ENCODE measurements around the gene TSHZ1. TPM values are rescaled to one million over a fixed set of nuclear protein-coding genes. Genes with fewer than 3 reads are reported as not detected.

TSHZ1 gene
- total RNA-seq, 1 donor from 2014 or later, result 17.0 TPM

DNA sequence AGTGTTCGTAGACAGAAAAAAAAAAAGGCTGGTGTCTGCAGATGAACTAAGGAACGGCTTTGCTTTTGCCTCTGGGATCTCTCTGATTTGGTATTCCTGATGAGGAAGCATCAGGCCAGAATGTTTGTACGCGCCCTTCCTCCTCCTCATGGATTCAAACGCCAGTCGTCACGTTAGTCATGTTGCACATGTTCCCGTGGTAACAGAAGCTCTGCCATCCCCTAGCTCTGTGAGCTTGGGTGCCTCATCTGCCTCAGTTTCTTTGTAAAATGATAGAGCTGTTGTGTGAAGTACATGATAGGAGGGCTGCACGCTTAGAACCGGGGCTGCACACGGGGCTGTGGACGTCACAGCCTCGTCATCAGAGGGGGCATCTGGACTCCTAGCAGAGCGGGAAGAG lies 47.0 kb downstream of the TSHZ1 start:
- DNase-seq (no peak), ATAC-seq (no peak)
- intact Hi-C loops (cut with DNase I), result no loop called here
- Histone ChIP-seq H3K9me3 (no peaks in the 10 kb centered on the region), H3K27ac (no peak overlapping the region), H3K4me1 (peaks cover 26% of the 10 kb centered on the region), H3K36me3 (no peaks in the 10 kb centered on the region), H3K27me3 (ENCODE audit: low read depth) (no peaks in the 10 kb centered on the region), H3K4me3 (no peak overlapping the region)
- TF ChIP-seq, protein P1, sequence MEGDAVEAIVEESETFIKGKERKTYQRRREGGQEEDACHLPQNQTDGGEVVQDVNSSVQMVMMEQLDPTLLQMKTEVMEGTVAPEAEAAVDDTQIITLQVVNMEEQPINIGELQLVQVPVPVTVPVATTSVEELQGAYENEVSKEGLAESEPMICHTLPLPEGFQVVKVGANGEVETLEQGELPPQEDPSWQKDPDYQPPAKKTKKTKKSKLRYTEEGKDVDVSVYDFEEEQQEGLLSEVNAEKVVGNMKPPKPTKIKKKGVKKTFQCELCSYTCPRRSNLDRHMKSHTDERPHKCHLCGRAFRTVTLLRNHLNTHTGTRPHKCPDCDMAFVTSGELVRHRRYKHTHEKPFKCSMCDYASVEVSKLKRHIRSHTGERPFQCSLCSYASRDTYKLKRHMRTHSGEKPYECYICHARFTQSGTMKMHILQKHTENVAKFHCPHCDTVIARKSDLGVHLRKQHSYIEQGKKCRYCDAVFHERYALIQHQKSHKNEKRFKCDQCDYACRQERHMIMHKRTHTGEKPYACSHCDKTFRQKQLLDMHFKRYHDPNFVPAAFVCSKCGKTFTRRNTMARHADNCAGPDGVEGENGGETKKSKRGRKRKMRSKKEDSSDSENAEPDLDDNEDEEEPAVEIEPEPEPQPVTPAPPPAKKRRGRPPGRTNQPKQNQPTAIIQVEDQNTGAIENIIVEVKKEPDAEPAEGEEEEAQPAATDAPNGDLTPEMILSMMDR (IDR thresholded peaks at IDR 0.05), result no peak

DNA sequence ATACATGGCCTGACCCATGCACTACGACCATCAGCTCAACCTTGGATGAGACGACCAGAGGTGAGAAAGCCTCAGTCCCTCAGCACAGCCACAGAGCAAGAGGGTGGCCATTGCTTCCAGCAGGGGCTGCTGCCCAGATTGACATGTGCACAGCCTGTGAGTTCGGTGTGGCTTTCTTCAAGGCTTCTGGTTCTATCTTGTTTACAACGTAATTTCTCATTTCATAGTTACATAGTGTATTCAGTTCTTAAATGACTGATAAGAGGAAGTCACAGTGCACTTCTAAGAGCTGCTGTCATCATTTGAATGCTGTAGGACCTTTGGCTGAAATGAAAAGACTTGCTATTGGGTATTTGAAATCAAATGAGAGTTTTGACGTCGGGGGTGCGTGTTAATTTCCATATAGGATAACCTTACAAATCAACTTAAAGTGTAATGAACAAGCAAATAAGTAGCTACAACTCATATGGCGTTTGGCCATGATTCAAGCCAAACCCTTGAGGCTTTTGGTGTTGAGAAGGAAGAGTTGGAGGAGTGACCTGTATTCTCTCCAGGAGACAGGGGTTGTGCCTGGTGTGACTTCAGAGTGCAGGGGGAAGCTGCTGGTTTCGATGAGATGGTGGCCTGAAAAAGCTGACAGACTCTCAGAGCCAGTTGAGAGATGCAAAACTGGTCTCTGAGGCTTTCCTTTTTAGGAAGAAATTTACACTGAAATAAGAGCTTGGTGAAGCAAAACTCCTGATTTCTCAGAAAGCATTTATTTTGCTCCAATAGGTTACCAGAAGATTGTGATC lies 51.0 kb downstream of the TSHZ1 start:
- Histone ChIP-seq H3K4me1 (peaks cover 2% of the 10 kb centered on the region), H3K4me3 (no peak overlapping the region), H3K9me3 (no peaks in the 10 kb centered on the region), H3K27ac (no peak overlapping the region), H3K27me3 (ENCODE audit: low read depth) (no peaks in the 10 kb centered on the region), H3K36me3 (no peaks in the 10 kb centered on the region)
- TF ChIP-seq, protein P1 (IDR thresholded peaks at IDR 0.05), result no peak
- DNase-seq (no peak), ATAC-seq (no peak)
- intact Hi-C loops (cut with DNase I), result no loop called here

DNA sequence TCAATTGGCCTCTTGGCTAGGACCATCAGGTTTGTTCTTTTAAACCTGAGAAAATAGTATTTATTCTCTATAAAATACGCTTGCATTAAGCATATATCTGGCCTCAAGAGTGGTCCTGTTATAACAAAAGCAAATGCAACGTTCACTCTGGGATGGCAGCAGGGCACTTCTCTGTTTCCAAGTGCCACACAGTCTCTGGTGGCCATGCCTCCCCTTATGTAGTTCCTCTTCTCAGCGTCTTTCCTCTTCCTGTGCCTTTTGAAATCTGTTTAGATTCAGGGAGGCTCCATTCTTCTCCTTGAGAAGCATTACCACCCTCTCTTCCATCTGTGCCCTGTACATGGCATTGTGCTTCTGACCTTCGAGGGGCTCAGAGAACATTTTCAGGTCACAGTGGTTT lies 51.9 kb downstream of the TSHZ1 start:
- intact Hi-C loops (cut with DNase I), result no loop called here
- H3K4me3 ChIP-seq, result no peak overlapping the region
- no peaks in the 10 kb centered on the region for H3K9me3 ChIP-seq
- peaks cover 4% of the 10 kb centered on the region for H3K4me1 ChIP-seq
- ATAC-seq (no peak), DNase-seq (no peak)
- H3K36me3 ChIP-seq, result no peaks in the 10 kb centered on the region
- TF ChIP-seq, protein P1 (IDR thresholded peaks at IDR 0.05), result no peak
- H3K27ac ChIP-seq, result no peak overlapping the region
- H3K27me3 ChIP-seq (ENCODE audit: low read depth), result no peaks in the 10 kb centered on the region

DNA sequence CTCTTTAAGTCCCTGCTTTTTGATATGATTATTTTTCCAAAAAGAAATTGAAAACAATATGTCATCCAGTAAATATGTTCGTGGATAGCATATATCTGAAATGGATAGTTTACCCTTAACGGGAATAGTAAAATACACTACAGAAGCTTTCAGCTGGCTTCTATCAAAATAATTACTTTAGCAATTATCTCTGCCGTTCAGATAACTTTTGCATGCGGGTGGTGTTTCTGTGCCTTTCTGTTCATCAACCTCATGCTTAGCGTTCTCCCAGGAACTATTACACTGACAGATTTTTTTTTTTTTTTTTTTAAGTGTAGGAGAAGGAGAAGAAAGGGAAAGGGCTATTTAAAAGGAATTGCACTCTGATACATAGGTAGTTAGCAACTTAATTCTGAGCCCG lies 53.6 kb downstream of the TSHZ1 start:
- ATAC-seq (no peak), DNase-seq (no peak)
- H3K9me3 ChIP-seq, result no peaks in the 10 kb centered on the region
- TF ChIP-seq, protein P1 (IDR thresholded peaks at IDR 0.05), result no peak
- no peak overlapping the region for H3K4me3 ChIP-seq
- peaks cover 6% of the 10 kb centered on the region for H3K4me1 ChIP-seq
- H3K27me3 ChIP-seq (ENCODE audit: low read depth), result no peaks in the 10 kb centered on the region
- intact Hi-C loops (cut with DNase I), result no loop called here
- H3K27ac ChIP-seq, result no peak overlapping the region
- no peaks in the 10 kb centered on the region for H3K36me3 ChIP-seq

DNA sequence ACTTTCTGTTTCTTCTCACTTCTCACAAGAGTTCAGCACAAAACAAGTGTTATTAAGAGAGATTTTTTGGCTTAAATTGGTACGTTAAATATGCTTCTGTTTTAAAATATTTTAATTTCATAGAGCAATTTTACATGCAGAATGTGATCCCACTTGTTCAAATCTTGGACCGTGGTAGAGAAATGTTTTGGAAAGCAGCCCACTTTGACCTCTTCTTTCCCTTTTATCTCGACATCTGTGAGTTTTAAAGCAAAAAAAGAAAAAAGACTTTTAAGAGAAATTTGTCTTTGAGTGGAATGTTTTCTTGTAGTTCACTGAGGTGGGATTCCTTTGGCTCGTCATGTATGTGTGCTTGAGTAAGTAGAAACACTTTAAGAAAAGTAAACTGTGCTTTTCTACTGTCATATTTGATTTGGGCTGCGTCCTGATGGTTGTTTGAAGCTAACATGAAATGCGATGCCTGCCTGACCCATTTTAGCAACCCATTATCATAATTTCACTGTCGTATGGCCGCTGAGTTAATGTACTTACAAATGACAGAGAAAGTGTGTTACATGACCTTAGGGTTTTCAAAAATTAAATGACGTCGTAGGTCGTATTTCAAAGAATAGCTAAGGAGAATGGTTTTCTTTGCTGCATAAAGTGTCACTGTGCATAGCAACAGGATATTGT lies 54.5 kb downstream of the TSHZ1 start:
- DNase-seq (no peak), ATAC-seq (no peak)
- intact Hi-C loops (cut with DNase I), result no loop called here
- no peaks in the 10 kb centered on the region for H3K27me3 ChIP-seq (ENCODE audit: low read depth)
- TF ChIP-seq, protein P1 (IDR thresholded peaks at IDR 0.05), result no peak
- H3K4me1 ChIP-seq, result peaks cover 6% of the 10 kb centered on the region
- no peak overlapping the region for H3K4me3 ChIP-seq
- H3K27ac ChIP-seq, result no peak overlapping the region
- H3K36me3 ChIP-seq, result no peaks in the 10 kb centered on the region
- no peaks in the 10 kb centered on the region for H3K9me3 ChIP-seq
